GM12872 (cell line): ENCODE results near the gene ADGRF4.

Source experiments
- TF ChIP-seq, protein P1 (sequence below): IDR thresholded peaks from 3 replicates; pipeline ENCODE4 v1.5.1; 2011; ENCODE audit warnings: low read depth, mild to moderate bottlenecking, low read length, moderate library complexity; ENCODE audit not compliant: insufficient read depth

Gene ADGRF4

DNA sequence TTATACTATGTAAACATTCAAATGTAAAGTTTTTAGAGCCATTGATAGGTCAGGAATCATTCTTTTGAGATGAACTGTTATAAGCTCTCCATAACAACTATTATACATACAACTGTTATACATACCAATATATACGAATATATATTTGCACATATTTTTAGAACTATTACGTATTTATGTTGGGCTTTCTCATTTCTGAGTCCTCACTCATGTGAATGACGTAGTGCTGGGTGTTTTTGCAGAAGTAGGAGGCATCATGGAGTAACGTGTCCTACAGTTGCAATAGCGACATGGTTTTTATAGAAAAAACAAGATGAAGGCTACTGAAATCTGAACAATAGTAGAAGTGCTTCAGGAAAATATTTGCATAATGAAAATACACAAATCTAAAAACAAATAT, 36.4 kb upstream of the ADGRF4 start:
- TF ChIP-seq, protein P1, sequence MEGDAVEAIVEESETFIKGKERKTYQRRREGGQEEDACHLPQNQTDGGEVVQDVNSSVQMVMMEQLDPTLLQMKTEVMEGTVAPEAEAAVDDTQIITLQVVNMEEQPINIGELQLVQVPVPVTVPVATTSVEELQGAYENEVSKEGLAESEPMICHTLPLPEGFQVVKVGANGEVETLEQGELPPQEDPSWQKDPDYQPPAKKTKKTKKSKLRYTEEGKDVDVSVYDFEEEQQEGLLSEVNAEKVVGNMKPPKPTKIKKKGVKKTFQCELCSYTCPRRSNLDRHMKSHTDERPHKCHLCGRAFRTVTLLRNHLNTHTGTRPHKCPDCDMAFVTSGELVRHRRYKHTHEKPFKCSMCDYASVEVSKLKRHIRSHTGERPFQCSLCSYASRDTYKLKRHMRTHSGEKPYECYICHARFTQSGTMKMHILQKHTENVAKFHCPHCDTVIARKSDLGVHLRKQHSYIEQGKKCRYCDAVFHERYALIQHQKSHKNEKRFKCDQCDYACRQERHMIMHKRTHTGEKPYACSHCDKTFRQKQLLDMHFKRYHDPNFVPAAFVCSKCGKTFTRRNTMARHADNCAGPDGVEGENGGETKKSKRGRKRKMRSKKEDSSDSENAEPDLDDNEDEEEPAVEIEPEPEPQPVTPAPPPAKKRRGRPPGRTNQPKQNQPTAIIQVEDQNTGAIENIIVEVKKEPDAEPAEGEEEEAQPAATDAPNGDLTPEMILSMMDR, result no peak

DNA sequence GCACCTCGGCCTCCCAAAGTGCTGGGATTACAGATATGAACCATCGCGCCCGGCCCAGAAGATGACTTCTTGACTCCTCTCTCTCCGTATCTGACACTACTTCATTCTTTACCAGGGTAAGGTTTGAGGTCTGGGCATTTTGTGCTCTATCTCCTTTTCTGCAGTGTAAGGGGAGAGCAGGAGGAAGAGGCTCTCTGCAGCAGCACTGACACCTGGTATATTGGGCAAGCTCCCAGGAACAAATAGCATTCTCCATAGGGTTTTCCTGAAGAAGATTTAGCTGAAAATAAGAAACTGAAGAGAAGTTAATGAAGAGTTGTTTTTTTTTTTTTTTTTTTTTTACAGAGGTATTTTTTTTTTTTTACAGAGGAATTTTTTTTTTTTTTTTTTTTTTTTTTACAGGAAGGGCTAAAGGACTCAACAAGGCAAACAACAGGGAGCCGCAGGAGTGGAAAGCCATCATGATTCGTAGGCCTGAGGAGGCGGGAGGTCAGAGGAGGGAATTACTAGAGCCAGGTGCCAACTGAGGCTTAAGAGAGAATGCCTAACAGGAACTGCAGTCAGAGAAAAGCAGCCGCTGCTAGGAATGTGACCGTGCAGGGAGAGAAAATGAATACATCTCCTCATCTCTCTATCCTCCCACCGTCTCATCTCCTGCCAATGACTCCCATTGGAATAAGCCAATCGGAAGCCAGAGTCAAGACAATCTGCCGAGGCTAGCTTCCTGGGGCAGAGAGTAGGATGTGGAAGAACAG, 34.7 kb upstream of the ADGRF4 start:
- TF ChIP-seq, protein P1, result no peak

- TF ChIP-seq, protein P1, result no peak
These were observed 33.3 kb upstream of the ADGRF4 start for GRCh38 chr6:47665112-47665511.

DNA sequence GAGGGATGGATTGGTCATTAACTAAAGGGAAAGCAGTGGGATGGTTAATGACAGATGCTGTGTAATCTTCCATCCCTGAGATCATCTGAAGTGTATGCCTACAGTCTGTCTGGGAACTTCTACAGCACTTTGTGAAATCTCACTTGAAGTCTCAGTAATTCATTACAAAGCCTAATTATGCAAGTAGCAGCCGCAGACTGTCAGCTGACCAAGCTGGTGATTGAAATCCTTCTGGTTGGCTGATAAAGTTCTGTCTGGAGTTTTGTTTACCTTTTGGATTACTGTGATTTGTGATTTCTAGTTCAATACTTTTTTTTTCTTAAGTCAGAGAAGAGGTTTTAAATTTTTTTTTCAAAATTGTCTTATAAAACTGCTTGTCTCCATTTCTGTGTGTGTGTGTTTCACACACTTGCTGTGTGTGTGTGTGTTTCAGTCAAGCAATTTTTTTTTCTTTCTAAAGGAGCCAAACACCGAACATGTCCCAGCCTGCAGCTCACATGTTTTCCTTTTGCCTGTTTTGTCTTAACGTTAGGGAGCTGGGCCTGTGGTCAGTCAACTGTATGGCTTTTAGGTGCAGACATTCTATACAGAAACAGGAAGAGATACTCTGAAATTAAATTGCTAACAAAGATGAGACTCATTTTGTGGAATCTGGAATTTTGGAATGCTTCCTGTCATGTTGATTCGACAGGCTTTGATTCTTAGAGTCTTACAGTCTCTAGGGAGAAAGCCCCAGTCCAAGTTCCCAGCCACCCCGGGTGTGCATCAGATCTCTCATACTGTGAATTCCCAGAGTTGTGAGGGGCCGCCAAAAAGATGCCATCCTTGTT, 28.5 kb upstream of the ADGRF4 start:
- TF ChIP-seq, protein P1, result no peak

GRCh38 chr6:47670851-47671250, 27.5 kb upstream of the ADGRF4 start:
- TF ChIP-seq, protein P1, result no peak

- TF ChIP-seq, protein P1, result no peak
These were observed 26.6 kb upstream of the ADGRF4 start for GRCh38 chr6:47671777-47672176.

DNA sequence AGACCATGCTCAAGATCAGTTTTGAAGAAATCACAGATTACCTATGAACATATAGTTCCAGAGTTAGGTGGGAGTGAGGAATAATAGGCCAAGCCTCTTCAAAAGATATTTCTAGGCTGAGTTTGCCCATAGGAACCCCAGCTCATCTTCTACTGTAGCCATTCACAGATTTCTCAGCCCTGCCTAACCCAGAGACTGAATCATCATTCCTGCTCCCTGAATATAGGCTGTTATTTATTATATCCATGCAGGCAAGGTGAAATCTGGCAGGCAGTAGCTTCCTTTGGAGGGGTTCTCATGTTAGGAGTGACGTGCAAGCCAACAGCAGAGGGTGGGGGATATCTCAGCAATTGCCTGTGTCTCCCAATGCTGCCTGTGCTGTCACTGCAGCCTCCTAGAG, 25.6 kb upstream of the ADGRF4 start:
- TF ChIP-seq, protein P1, result no peak
